CD4-positive, alpha-beta T cell treated with Interferon alpha-2 for 1 hour (primary cell): ENCODE data around the gene CERCAM.
"Not testable (repeated sequence)": the region's sequence is repeated elsewhere in the genome, so short reads cannot be mapped to it uniquely, and the experiment has no call there.

ENCODE experiments used
- DNase-seq, 2 donors: peaks; one replicate each; pipeline ENCODE4 v3.0.0-alpha.2; 2020 to 2022

Gene CERCAM

GRCh38 chr9:128419061-128419925 is 1.4 kb upstream of the CERCAM start:
- no peak for DNase-seq

GRCh38 chr9:128420060-128420650 is 502 bp upstream of the CERCAM start:
- DNase-seq = peak; percentile 65 to 74

GRCh38 chr9:128421482-128421996 is 882 bp downstream of the CERCAM start:
- DNase-seq = no peak

GRCh38 chr9:128422022-128422782 is 1.5 kb downstream of the CERCAM start:
- DNase-seq = not testable (repeated sequence)

GRCh38 chr9:128422783-128423150 is 2.1 kb downstream of the CERCAM start:
- DNase-seq = no peak

- not testable (repeated sequence) for DNase-seq
Measured at GRCh38 chr9:128423356-128423755, 2.7 kb downstream of the CERCAM start.

GRCh38 chr9:128424268-128424780 is 3.7 kb downstream of the CERCAM start:
- no peak for DNase-seq

- DNase-seq = no peak
Measured at GRCh38 chr9:128428644-128429512, 8.2 kb downstream of the CERCAM start.

GRCh38 chr9:128429513-128430086 is 8.9 kb downstream of the CERCAM start:
- no peak for DNase-seq

GRCh38 chr9:128431207-128431606 is 10.6 kb downstream of the CERCAM start:
- no peak for DNase-seq

- DNase-seq = no peak
Measured at GRCh38 chr9:128434340-128434739, 13.7 kb downstream of the CERCAM start.

GRCh38 chr9:128435611-128436010 is 15.0 kb downstream of the CERCAM start:
- DNase-seq = no peak

GRCh38 chr9:128438343-128439109 is 17.9 kb downstream of the CERCAM start:
- peak; percentile 70 to 80 for DNase-seq

GRCh38 chr9:128439273-128439672 is 18.6 kb downstream of the CERCAM start:
- no peak for DNase-seq

GRCh38 chr9:128442150-128442549 is 21.5 kb downstream of the CERCAM start:
- no peak for DNase-seq

- DNase-seq = not testable (repeated sequence)
Measured at GRCh38 chr9:128446505-128446904, 25.8 kb downstream of the CERCAM start.

- no peak for DNase-seq
Measured at GRCh38 chr9:128448746-128449145, 28.1 kb downstream of the CERCAM start.

GRCh38 chr9:128454991-128455390 is 34.3 kb downstream of the CERCAM start:
- DNase-seq = no peak

GRCh38 chr9:128455849-128456612 is 35.4 kb downstream of the CERCAM start, which contains the start of gene ODF2:
TSS of gene ODF2 (plus strand) at chr9:128456006. CDS start at chr9:128456092, 86 bp downstream.
- peak; percentile 97 to 98 for DNase-seq

GRCh38 chr9:128456613-128457061 is 36.0 kb downstream of the CERCAM start:
- peak; percentile 56 to 76 for DNase-seq
